ENCODE data around the gene INF2. TPM values are rescaled to one million over a fixed set of nuclear protein-coding genes. Genes with fewer than 3 reads are reported as not detected.

INF2 gene
- total and polyA plus RNA-seq, 2 donors (not counting 3 experiments of a cell fraction or from before 2014, with no cell fraction given), result 55.3 to 124 TPM

GRCh38 chr14:104694991-104695659, 5.7 kb downstream of the INF2 start:
- no peak overlapping the region for H3K4me3 ChIP-seq (replicated peaks in 1 of 3; ENCODE audit: insufficient read depth in 1 of 3, low read depth in 1 of 3, low read length in 3 of 3)
- CTCF ChIA-PET, result interaction anchor here (1.0 to 2.5 kb wide), 3 partner anchors 13 to 30 kb away, joined by 4 to 8 read pairs (median 6); no protein-coding TSS in a partner anchor
- H3K9me1 ChIP-seq (replicated peaks; ENCODE audit: control insufficient read depth, extremely low read depth, insufficient read depth, low read length), result no peaks in the 10 kb centered on the region
- no TSS peak for BruUV-seq (replicated peaks)
- H4K20me1 ChIP-seq (replicated peaks; ENCODE audit: control insufficient read depth, extremely low read depth, insufficient read depth, low read length), result no peaks in the 10 kb centered on the region
- DNase-seq (ENCODE audit: low read depth, low spot score) (no peak), FAIRE-seq (no peak)
- peaks cover 2 to 6% of the 10 kb centered on the region in 2 experiments for H3K36me3 ChIP-seq (ENCODE audit: control insufficient read depth in 2 of 2, extremely low read depth in 1 of 2, insufficient read depth in 2 of 2, low read length in 2 of 2)
- dilution Hi-C loops (cut with MboI; ENCODE audit: extremely low pct_ligation_motif_present, low sequenced_read_pairs) (no loop called here), intact Hi-C loops (cut with micrococcal nuclease) (no loop called here)
- POLR2A ChIA-PET, result no interaction called here
- peaks cover 32% of the 10 kb centered on the region for H3K4me1 ChIP-seq (ENCODE audit: control insufficient read depth, extremely low read depth, insufficient read depth, low read length)
- TF ChIP-seq MYC (IDR thresholded peaks at IDR 0.05; ENCODE audit: low read depth, low read length) (no peak), POLR2A (IDR thresholded peaks at IDR 0.05; ENCODE audit: low read depth, low read length) (no peak), JUN (IDR thresholded peaks at IDR 0.05; ENCODE audit: borderline replicate concordance, insufficient read depth, insufficient read length, low read depth) (no peak), POLR2AphosphoS5 (IDR thresholded peaks at IDR 0.05; ENCODE audit: insufficient read depth, low read depth, low read length) (no peak), GATA2 (IDR thresholded peaks at IDR 0.05; ENCODE audit: insufficient read depth, insufficient read length, low read depth, low read length) (no peak), CTCF (IDR thresholded peaks at IDR 0.05; ENCODE audit: extremely low read depth in 1 of 2, insufficient read depth in 1 of 2, low read depth in 1 of 2, low read length in 2 of 2) (no peak), MAX (IDR thresholded peaks at IDR 0.05; ENCODE audit: insufficient read depth, insufficient read length) (no peak), EZH2 (IDR thresholded peaks at IDR 0.05; ENCODE audit: borderline replicate concordance, low read depth, low read length, severe bottlenecking) (no peak), FOS (IDR thresholded peaks at IDR 0.05; ENCODE audit: borderline replicate concordance, insufficient read depth, low read length) (no peak)
- no peak overlapping the region for H3K4me2 ChIP-seq (ENCODE audit: insufficient read depth, low read length)
- H3K9me3 ChIP-seq (replicated peaks; ENCODE audit: control insufficient read depth, insufficient read depth, low read length), result no peaks in the 10 kb centered on the region
- H3K79me2 ChIP-seq (ENCODE audit: control insufficient read depth, insufficient read depth, low read length), result peaks cover 98% of the 10 kb centered on the region
- no peak overlapping the region for H2AFZ ChIP-seq (ENCODE audit: low read depth, low read length)
- no peak overlapping the region for H3K27ac ChIP-seq (ENCODE audit: insufficient read depth, low read depth, low read length)
- H3K9ac ChIP-seq (replicated peaks; ENCODE audit: extremely low read depth, insufficient read depth, low read length), result no peak overlapping the region
- H3K27me3 ChIP-seq (ENCODE audit: control insufficient read depth in 2 of 2, insufficient read depth in 2 of 2, low read length in 2 of 2), result no peaks in the 10 kb centered on the region

Measured in endothelial cell of umbilical vein (primary cell).